ENCODE data around the gene CTPS1.

Gene CTPS1

DNA sequence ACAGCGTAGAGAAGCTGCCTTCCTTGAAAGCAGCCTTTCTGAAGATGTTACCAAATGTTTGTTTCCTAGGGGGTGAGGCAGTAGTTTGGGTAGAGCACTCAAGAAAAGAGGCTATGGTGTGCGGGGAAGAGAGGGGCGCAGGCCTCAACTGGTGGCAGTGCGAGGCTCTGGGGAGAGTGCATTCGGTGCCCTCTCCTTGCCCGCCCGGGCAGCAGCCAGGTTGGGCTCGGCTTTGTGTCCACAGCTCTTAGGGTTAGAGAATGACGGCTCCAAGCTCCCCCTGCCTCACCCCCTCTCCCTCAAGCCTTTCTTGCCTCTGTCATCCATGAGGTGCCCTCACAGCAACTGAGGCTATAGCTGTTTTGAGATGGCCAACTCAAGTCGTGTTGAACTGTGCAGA is 42.9 kb downstream of the CTPS1 start:
- H3K4me3 ChIP-seq (ENCODE audit: low read length, poor library complexity, severe bottlenecking): no peak overlapping the region
- H3K9ac ChIP-seq (ENCODE audit: low read depth, low read length, poor library complexity, severe bottlenecking): no peak overlapping the region
- H3K36me3 ChIP-seq (ENCODE audit: insufficient read depth, low read length): peaks cover 32% of the 10 kb centered on the region; the same call in 1 of the 2 replicates
- peaks cover 15% of the 10 kb centered on the region for H3K4me1 ChIP-seq (ENCODE audit: insufficient read depth, low read length, poor library complexity, severe bottlenecking)
- no peaks in the 10 kb centered on the region for H4K20me1 ChIP-seq (ENCODE audit: insufficient read depth, low read length, poor library complexity, severe bottlenecking)
- H3K9me2 ChIP-seq (replicated peaks; ENCODE audit: low read depth, low read length): no peaks in the 10 kb centered on the region
- no peaks in the 10 kb centered on the region for H3F3A ChIP-seq (ENCODE audit: low read depth)
- TF ChIP-seq EZH2phosphoT487 (IDR thresholded peaks at IDR 0.05; ENCODE audit: borderline replicate concordance): no peak
- no peak for TF ChIP-seq CTCF (conservative IDR thresholded peaks at IDR 0.05; ENCODE audit: low read length)
- H3K4me2 ChIP-seq (ENCODE audit: low read depth, low read length, poor library complexity, severe bottlenecking): no peak overlapping the region
- no peaks in the 10 kb centered on the region for H3K9me3 ChIP-seq (ENCODE audit: insufficient read depth, low read depth, low read length)
- no peak overlapping the region for H2AFZ ChIP-seq (ENCODE audit: low read length)
- H3K79me2 ChIP-seq (ENCODE audit: insufficient read depth, low read length): no peaks in the 10 kb centered on the region
- H3K27me3 ChIP-seq (ENCODE audit: insufficient read depth, low read length, poor library complexity, severe bottlenecking): no peaks in the 10 kb centered on the region

DNA sequence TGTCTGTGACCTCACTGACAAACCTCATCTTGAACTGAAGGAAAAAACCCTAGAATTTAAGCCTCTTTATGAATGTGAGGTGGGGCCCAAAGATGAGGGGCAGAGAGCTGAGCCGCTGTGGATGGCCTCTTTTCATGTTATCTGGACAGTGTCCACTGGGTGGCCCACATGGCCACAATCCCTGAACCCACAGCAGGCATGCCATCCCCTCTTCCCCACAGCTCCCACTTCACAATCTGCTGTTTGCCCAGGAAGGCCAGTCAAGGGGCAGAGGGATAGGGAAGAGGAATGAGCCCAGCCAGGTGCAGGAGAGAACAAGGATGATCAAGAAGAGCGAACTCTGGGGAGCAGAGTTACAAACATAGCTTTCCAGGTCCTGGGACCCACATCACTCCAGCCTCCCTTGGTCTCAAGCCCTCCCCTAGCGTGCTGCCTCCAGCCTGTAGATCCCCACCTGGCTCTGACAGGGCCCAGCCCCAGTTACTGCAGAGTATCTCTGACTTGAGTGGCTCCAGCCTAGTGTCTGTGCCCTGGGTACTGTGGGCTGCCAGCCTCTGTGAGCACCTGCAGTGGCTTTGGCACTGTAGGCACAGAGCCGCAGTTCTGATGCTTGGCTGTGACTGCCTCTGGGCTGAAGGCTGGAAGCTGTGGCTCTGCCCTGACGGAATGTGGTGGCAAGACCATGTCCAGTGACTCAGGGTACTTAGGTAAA is 43.9 kb downstream of the CTPS1 start:
- H3K9ac ChIP-seq (ENCODE audit: low read depth, low read length, poor library complexity, severe bottlenecking): no peak overlapping the region
- H3K4me1 ChIP-seq (ENCODE audit: insufficient read depth, low read length, poor library complexity, severe bottlenecking): peaks cover 15% of the 10 kb centered on the region
- H4K20me1 ChIP-seq (ENCODE audit: insufficient read depth, low read length, poor library complexity, severe bottlenecking): no peaks in the 10 kb centered on the region
- no peaks in the 10 kb centered on the region for H3K27me3 ChIP-seq (ENCODE audit: insufficient read depth, low read length, poor library complexity, severe bottlenecking)
- no peaks in the 10 kb centered on the region for H3K9me2 ChIP-seq (replicated peaks; ENCODE audit: low read depth, low read length)
- no peaks in the 10 kb centered on the region for H3F3A ChIP-seq (ENCODE audit: low read depth)
- no peaks in the 10 kb centered on the region for H3K79me2 ChIP-seq (ENCODE audit: insufficient read depth, low read length)
- no peaks in the 10 kb centered on the region for H3K9me3 ChIP-seq (ENCODE audit: insufficient read depth, low read depth, low read length)
- peak; percentile 46 for TF ChIP-seq CTCF (conservative IDR thresholded peaks at IDR 0.05; ENCODE audit: low read length)
- no peak for TF ChIP-seq EZH2phosphoT487 (IDR thresholded peaks at IDR 0.05; ENCODE audit: borderline replicate concordance)
- no peak overlapping the region for H2AFZ ChIP-seq (ENCODE audit: low read length)
- no peak overlapping the region for H3K4me2 ChIP-seq (ENCODE audit: low read depth, low read length, poor library complexity, severe bottlenecking)
- no peak overlapping the region for H3K4me3 ChIP-seq (ENCODE audit: low read length, poor library complexity, severe bottlenecking)
- peaks cover 36% of the 10 kb centered on the region; the same call in 1 of the 2 replicates for H3K36me3 ChIP-seq (ENCODE audit: insufficient read depth, low read length)

DNA sequence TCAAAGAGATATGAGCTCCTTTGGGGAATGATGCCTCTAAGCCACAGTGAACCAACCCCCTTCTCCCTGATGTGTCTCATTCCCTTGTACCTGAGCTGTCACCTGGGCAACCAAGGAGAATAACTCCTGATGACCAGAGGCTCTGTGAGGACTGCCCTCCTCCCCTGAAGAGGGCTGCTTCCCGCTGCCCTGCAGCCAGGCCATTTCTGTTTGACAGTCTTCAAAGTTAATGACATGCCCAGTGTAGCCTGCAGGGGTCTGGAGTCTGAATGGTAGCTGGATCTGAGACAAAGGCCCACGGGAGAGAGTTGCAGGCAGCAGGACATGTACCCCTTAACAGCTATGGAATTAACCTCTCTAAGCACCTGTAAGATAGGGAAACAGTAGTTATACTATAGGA is 45.5 kb downstream of the CTPS1 start:
- peaks cover 36% of the 10 kb centered on the region for H3K36me3 ChIP-seq (ENCODE audit: insufficient read depth, low read length)
- H3K9ac ChIP-seq (ENCODE audit: low read depth, low read length, poor library complexity, severe bottlenecking): no peak overlapping the region
- H4K20me1 ChIP-seq (ENCODE audit: insufficient read depth, low read length, poor library complexity, severe bottlenecking): no peaks in the 10 kb centered on the region
- no peak overlapping the region for H2AFZ ChIP-seq (ENCODE audit: low read length)
- no peak for TF ChIP-seq EZH2phosphoT487 (IDR thresholded peaks at IDR 0.05; ENCODE audit: borderline replicate concordance)
- TF ChIP-seq CTCF (conservative IDR thresholded peaks at IDR 0.05; ENCODE audit: low read length): no peak
- H3K27me3 ChIP-seq (ENCODE audit: insufficient read depth, low read length, poor library complexity, severe bottlenecking): no peaks in the 10 kb centered on the region
- H3K4me1 ChIP-seq (ENCODE audit: insufficient read depth, low read length, poor library complexity, severe bottlenecking): peaks cover 15% of the 10 kb centered on the region
- H3K9me2 ChIP-seq (replicated peaks; ENCODE audit: low read depth, low read length): no peaks in the 10 kb centered on the region
- H3K4me3 ChIP-seq (ENCODE audit: low read length, poor library complexity, severe bottlenecking): no peak overlapping the region
- no peaks in the 10 kb centered on the region for H3F3A ChIP-seq (ENCODE audit: low read depth)
- H3K9me3 ChIP-seq (ENCODE audit: insufficient read depth, low read depth, low read length): no peaks in the 10 kb centered on the region
- no peak overlapping the region for H3K4me2 ChIP-seq (ENCODE audit: low read depth, low read length, poor library complexity, severe bottlenecking)
- H3K79me2 ChIP-seq (ENCODE audit: insufficient read depth, low read length): no peaks in the 10 kb centered on the region

Measured in Loucy (cell line).